ENCODE data around the gene RBBP7.

- no peak for TF ChIP-seq FOXA1 (IDR thresholded peaks at IDR 0.05)
- TF ChIP-seq SP1 (IDR thresholded peaks at IDR 0.05) = no peak
- TF ChIP-seq L3MBTL2 (conservative IDR thresholded peaks at IDR 0.05) = no peak
- no peak for TF ChIP-seq CTBP1 (IDR thresholded peaks at IDR 0.05; ENCODE audit: borderline replicate concordance)
- no peak for TF ChIP-seq BHLHE40 (IDR thresholded peaks at IDR 0.05; ENCODE audit: borderline replicate concordance)
- no peak for TF ChIP-seq FOXM1 (IDR thresholded peaks at IDR 0.05; ENCODE audit: borderline replicate concordance)
- TF ChIP-seq ZNF384 (IDR thresholded peaks at IDR 0.05) = no peak
- TF ChIP-seq NFRKB (IDR thresholded peaks at IDR 0.05) = no peak
These were observed 13.4 kb downstream of the RBBP7 start for GRCh38 chrX:16856744-16857143.
